ENCODE measurements around the gene PCNX1.

Gene PCNX1

GRCh38 chr14:70890826-70891659, 16.2 kb upstream of the PCNX1 start:
- FAIRE-seq (no peak), DNase-seq (ENCODE audit: insufficient read length, low spot score) (no peak)
- TF ChIP-seq, protein P1, sequence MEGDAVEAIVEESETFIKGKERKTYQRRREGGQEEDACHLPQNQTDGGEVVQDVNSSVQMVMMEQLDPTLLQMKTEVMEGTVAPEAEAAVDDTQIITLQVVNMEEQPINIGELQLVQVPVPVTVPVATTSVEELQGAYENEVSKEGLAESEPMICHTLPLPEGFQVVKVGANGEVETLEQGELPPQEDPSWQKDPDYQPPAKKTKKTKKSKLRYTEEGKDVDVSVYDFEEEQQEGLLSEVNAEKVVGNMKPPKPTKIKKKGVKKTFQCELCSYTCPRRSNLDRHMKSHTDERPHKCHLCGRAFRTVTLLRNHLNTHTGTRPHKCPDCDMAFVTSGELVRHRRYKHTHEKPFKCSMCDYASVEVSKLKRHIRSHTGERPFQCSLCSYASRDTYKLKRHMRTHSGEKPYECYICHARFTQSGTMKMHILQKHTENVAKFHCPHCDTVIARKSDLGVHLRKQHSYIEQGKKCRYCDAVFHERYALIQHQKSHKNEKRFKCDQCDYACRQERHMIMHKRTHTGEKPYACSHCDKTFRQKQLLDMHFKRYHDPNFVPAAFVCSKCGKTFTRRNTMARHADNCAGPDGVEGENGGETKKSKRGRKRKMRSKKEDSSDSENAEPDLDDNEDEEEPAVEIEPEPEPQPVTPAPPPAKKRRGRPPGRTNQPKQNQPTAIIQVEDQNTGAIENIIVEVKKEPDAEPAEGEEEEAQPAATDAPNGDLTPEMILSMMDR (IDR thresholded peaks at IDR 0.05; ENCODE audit: insufficient read depth, missing control alignments), result no peak

- TF ChIP-seq, protein P1 (IDR thresholded peaks at IDR 0.05; ENCODE audit: insufficient read depth, missing control alignments), result no peak
- no peak for FAIRE-seq
Observed at GRCh38 chr14:70891737-70892136, 15.5 kb upstream of the PCNX1 start.

GRCh38 chr14:70893062-70893845, 14.0 kb upstream of the PCNX1 start:
- no peak for DNase-seq (ENCODE audit: insufficient read length, low spot score)
- FAIRE-seq, result no peak
- TF ChIP-seq, protein P1 (IDR thresholded peaks at IDR 0.05; ENCODE audit: insufficient read depth, missing control alignments), result no peak

More at GRCh38 chr14:70891737-70892136, 15.5 kb upstream of the PCNX1 start:
- no peak for DNase-seq (ENCODE audit: insufficient read length, low spot score)

- no peak for DNase-seq (ENCODE audit: insufficient read length, low spot score)
- FAIRE-seq, result no peak
- TF ChIP-seq, protein P1 (IDR thresholded peaks at IDR 0.05; ENCODE audit: insufficient read depth, missing control alignments), result no peak
Observed at GRCh38 chr14:70893858-70894291, 13.4 kb upstream of the PCNX1 start.

DNA sequence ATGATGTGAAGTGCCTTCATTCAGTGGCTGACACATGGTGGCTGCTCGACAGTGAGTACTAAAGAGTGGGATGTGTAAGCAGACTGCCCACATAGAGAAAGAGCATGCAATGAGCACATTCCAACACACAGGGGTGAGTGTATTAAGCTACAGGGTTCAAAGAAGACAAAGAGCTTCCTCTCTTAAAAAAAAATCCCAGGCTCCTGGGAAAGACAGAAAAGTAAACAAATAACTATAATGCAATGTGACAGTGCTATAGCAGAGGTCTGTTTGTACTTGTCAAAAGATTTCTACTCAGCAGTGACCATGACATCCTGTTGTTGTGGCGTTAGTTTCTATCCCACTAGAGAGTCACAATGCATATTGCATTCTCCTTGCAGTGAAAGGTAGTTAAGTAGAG, 12.4 kb upstream of the PCNX1 start:
- DNase-seq (ENCODE audit: insufficient read length, low spot score) (no peak), FAIRE-seq (no peak)
- TF ChIP-seq, protein P1 (IDR thresholded peaks at IDR 0.05; ENCODE audit: insufficient read depth, missing control alignments), result no peak

GRCh38 chr14:70896317-70896716, 10.9 kb upstream of the PCNX1 start:
- TF ChIP-seq, protein P1 (IDR thresholded peaks at IDR 0.05; ENCODE audit: insufficient read depth, missing control alignments), result no peak
- DNase-seq (ENCODE audit: insufficient read length, low spot score) (no peak), FAIRE-seq (no peak)
